ENCODE data around the gene SRP9. TPM values are rescaled to one million over a fixed set of nuclear protein-coding genes. Genes with fewer than 3 reads are reported as not detected.

The SRP9 gene
- total and polyA plus RNA-seq, 8 donors: 68.9 to 289 (median 156) TPM

GRCh38 chr1:225818229-225818628 lies 40.6 kb downstream of the SRP9 start:
- peak overlapping the region in 4 of 5 donors; percentile 92 to 96 (median 94) for H3K27ac ChIP-seq
- H3K4me3 ChIP-seq: no peak overlapping the region
- WGBS, 5 donors: 79 to 94% (median 87%) methylated on average over 7 of the region's 7 CpGs
- peaks cover 70 to 97% (median 85%) of the 10 kb centered on the region in 4 donors for H3K4me1 ChIP-seq
- H3K36me3 ChIP-seq: peaks cover 0 to 4% (median 2%) of the 10 kb centered on the region in 4 donors
- no peak for DNase-seq
- H3K9me3 ChIP-seq: no peaks in the 10 kb centered on the region
- TF ChIP-seq EP300 (IDR thresholded peaks at IDR 0.05) (no peak), POLR2A (IDR thresholded peaks at IDR 0.05) (no peak), POLR2AphosphoS5 (IDR thresholded peaks at IDR 0.05) (no peak), CTCF (IDR thresholded peaks at IDR 0.05) (no peak)
- intact Hi-C loops (cut with DNase I; ENCODE audit: low total_unique reads): no loop called here
- no peaks in the 10 kb centered on the region for H3K27me3 ChIP-seq

- 77 to 87% (median 84%) methylated on average over 12 of the region's 12 CpGs for WGBS, 5 donors
- no peak for TF ChIP-seq EP300 (IDR thresholded peaks at IDR 0.05)
- TF ChIP-seq POLR2AphosphoS5 (IDR thresholded peaks at IDR 0.05): no peak
- no peak for TF ChIP-seq POLR2A (IDR thresholded peaks at IDR 0.05)
- TF ChIP-seq CTCF (IDR thresholded peaks at IDR 0.05): no peak
- H3K27me3 ChIP-seq: no peaks in the 10 kb centered on the region
- H3K9me3 ChIP-seq: no peaks in the 10 kb centered on the region
- intact Hi-C loops (cut with DNase I; ENCODE audit: low total_unique reads): no loop called here
- H3K27ac ChIP-seq: peak overlapping the region in 4 of 5 donors; percentile 52 to 92 (median 58)
- peaks cover 0 to 4% (median 2%) of the 10 kb centered on the region in 4 donors for H3K36me3 ChIP-seq
- DNase-seq: no peak
- no peak overlapping the region for H3K4me3 ChIP-seq
- peaks cover 69 to 97% (median 84%) of the 10 kb centered on the region in 4 donors for H3K4me1 ChIP-seq
These were observed 41.9 kb downstream of the SRP9 start for GRCh38 chr1:225819346-225820192.

GRCh38 chr1:225820522-225821120 lies 43.0 kb downstream of the SRP9 start:
- intact Hi-C loops (cut with DNase I; ENCODE audit: low total_unique reads): no loop called here
- Histone ChIP-seq H3K9me3 (no peaks in the 10 kb centered on the region), H3K36me3 (peaks cover 0 to 4% (median 2%) of the 10 kb centered on the region in 4 donors), H3K27me3 (no peaks in the 10 kb centered on the region), H3K4me1 (peaks cover 74 to 97% (median 86%) of the 10 kb centered on the region in 4 donors), H3K27ac (peak overlapping the region in 4 of 5 donors; percentile 52 to 92 (median 58)), H3K4me3 (no peak overlapping the region)
- peak in 1 of 2 donors; percentile 61 for DNase-seq
- 60 to 71% (median 63%) methylated on average over 5 of the region's 5 CpGs for WGBS, 5 donors
- peak in 1 of 3 donors; percentile 25 for TF ChIP-seq POLR2AphosphoS5 (IDR thresholded peaks at IDR 0.05)
- TF ChIP-seq CTCF (IDR thresholded peaks at IDR 0.05): no peak

- intact Hi-C loops (cut with DNase I; ENCODE audit: low total_unique reads): no loop called here
- WGBS, 5 donors: 82 to 91% (median 84%) methylated on average over 12 of the region's 12 CpGs
- H3K4me3 ChIP-seq: no peak overlapping the region
- TF ChIP-seq CTCF (IDR thresholded peaks at IDR 0.05) (no peak), POLR2A (IDR thresholded peaks at IDR 0.05) (no peak), POLR2AphosphoS5 (IDR thresholded peaks at IDR 0.05) (no peak), EP300 (IDR thresholded peaks at IDR 0.05) (no peak)
- no peaks in the 10 kb centered on the region for H3K27me3 ChIP-seq
- no peaks in the 10 kb centered on the region for H3K9me3 ChIP-seq
- no peak for DNase-seq
- H3K27ac ChIP-seq: peak overlapping the region in 4 of 5 donors; percentile 47 to 70 (median 58)
- H3K36me3 ChIP-seq: peaks cover 0 to 4% (median 2%) of the 10 kb centered on the region in 4 donors
- peaks cover 68 to 94% (median 79%) of the 10 kb centered on the region in 4 donors for H3K4me1 ChIP-seq
These were observed 45.2 kb downstream of the SRP9 start for GRCh38 chr1:225822655-225823403.
